GM18951 (cell line): ENCODE results near the gene LIN7A.

Experiments
- POLR2A ChIP-seq: IDR thresholded peaks from 4 replicates; pipeline ENCODE4 v1.6.1; 2011; ENCODE audit warnings: mild to moderate bottlenecking; ENCODE audit not compliant: insufficient read length, insufficient read depth; ENCODE audit errors: extremely low read depth
- in situ Hi-C: fragments of 300-500 bp; cut with MboI; formaldehyde crosslinking; loops from one replicate; pipeline ENCODE4 v1.12.0; 2022; ENCODE audit warnings: low sequenced_read_pairs, mixed read lengths, inconsistent platforms; ENCODE audit not compliant: unreplicated experiment

Gene LIN7A

GRCh38 chr12:80941916-80942315, 4.2 kb upstream of the LIN7A start:
- in situ Hi-C loops, result no loop called here
- no peak for TF ChIP-seq POLR2A

DNA sequence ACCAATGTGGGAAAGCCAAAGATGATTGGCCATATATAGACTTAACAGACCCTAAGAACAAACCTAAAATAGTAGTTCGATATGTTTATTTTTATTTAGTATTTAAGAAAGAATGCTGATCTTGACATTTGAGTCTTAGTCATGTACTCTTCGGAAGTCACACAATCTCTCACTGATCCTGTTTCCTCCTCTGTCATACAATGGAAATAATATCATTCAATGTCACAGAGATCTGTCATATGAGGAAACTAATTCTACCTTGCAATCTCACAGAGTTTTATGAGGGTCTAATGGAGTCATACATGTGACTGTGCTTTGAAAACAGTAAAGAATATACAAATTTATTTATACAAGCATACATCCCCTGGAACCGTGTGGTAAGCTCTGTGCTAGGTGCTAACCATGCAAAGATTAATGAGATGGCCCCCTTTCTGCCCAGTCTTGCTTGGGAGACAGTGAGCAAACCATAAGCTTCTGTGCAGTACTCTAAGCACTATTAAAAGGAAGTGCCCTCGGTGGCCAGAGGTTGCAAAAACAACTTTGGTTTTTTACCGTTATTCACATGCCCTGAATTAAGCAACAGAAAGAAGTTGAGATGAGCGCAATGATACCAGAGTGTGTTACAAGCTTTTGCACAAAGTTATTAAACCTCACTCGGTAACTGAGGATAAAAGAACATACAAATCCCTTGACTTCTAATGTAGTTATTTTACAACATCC, 1.7 kb upstream of the LIN7A start:
- in situ Hi-C loops, result no loop called here
- no peak for TF ChIP-seq POLR2A

GRCh38 chr12:80938397-80938796, 663 bp upstream of the LIN7A start:
- TF ChIP-seq POLR2A, result no peak
- in situ Hi-C loops, result no loop called here

DNA sequence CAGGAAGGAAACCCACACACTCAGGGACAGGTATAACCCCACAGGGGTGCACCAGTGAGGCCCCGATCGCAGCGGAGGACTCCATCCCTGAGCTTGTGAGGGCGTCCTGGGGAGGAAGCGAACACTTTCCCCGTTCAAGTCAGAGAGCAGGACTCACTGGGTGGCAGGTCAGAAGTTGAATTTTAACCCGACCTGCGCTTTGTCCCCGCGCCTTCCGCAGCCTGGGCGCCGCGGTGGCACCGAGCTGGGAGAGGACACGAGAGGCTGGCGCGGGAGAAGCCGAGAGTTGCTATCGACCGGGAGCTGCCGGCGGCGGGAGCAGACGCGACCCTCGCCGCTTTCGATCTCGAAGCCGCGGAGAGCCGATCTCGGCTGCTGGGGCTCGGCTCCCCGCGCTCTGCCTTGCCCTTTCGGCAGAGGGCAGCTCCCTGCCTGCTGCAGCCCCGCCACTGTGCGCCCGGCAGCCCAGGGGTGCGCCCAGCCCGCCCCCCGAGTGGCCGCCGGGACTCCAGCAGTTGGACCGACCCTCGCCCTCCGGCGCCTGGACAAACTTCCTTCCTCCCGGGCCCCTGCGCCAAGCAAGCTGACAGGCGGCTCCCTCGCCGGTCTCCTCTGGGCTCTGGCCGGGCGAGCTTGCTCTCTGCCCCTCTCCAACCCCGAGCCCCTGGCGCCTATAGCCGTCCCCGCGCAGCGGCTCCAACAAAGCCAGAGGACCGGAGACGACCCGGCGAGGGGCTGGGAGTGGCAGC, 918 bp downstream of the LIN7A start:
- peak; percentile 54 for TF ChIP-seq POLR2A
- in situ Hi-C loops, result no loop called here

DNA sequence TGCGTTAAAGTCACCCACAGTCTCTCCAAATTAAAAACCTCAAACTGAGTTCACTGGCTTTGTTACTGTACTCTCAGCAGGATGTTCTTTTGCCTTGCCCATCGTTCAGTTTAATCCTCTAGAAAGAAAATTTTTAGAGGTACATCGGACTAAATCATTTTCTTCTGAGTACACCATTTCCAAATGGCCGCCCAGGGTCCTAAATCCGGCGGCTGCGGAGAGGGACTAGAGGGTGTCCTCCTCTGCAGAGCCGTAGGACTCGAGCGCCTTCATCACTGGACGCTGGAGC, 1.4 kb downstream of the LIN7A start:
- no peak for TF ChIP-seq POLR2A

DNA sequence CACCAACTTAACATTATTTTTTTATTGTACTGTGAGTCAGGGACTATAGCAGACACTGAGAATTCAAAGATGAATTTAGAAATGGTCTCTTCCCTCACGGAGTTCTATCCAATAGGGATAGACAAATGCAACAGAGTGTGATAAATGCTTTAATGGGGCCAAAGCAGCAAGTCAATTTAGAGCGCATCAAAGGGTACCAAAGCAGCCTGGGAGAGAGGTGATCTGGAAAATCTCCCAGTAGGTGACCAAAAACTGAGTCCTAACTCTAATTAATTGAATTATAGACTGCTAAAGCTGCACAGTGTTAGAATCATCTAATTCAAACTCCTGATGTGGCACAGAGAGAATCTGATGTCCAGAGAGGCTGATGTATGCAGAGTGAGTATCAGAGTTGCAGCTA, 2.6 kb downstream of the LIN7A start:
- TF ChIP-seq POLR2A, result no peak
- in situ Hi-C loops, result no loop called here

More for the DNA sequence above, 1.4 kb downstream of the LIN7A start:
- in situ Hi-C loops, result no loop called here

DNA sequence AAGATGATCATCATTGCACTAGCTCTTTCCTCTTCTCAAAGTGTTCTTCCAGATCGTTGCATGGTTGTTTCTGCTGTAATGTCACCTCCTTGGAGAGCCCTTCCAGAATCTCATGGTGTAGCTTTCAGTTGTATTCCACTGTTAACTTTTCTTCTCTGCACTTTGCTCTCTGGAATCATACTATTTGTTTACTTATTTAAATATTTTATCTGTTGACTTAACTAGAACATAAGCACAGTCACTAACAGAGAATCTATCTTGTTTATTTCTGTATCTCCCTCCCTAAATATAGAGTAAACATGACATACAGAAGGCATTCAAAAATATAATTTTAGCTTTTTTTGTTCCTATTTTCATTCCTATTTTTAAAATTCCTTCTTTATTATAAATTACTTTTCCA, 11.8 kb downstream of the LIN7A start:
- in situ Hi-C loops, result no loop called here
- TF ChIP-seq POLR2A, result no peak

DNA sequence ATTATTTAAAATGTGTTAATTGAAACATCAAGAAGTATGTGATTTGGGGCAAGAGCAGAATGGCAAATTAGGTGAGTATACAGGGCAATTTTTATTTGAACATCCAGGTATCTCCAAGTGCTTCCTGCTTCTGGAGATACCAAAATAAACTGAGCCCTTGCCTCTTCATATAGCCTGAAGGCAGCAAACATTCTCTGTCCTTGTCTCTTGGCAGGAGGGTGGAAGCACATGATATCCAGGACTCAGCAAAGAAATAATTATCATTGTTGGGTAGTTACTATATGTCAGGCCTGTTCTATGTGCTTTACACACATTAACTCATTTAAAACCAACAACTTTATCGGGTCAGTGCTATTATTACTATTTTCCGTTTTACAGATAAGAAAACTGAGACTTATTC, 12.5 kb downstream of the LIN7A start:
- in situ Hi-C loops, result no loop called here
- no peak for TF ChIP-seq POLR2A

DNA sequence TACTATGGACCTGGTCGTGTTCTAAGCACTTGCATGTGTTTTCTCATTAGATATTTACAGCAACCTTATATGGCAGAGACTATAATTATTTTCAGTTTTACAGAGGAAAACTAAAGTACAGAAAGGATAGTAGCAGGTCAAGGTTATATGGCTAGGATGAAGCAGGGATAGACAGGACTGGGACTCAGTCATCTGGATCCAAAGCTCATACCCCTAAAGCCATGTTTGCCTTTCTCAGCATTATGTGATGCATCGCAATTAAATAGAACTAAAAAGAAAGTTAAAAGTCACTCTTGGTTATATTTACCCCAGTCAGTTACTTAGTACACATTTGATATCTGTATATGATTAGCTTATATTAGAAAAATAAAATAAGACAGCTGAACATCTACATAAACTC, 13.3 kb downstream of the LIN7A start:
- no peak for TF ChIP-seq POLR2A

GRCh38 chr12:80920006-80920405, 17.7 kb downstream of the LIN7A start:
- no peak for TF ChIP-seq POLR2A
- in situ Hi-C loops, result no loop called here

More for the DNA sequence above, 13.3 kb downstream of the LIN7A start:
- in situ Hi-C loops, result no loop called here

GRCh38 chr12:80917651-80918050, 20.1 kb downstream of the LIN7A start:
- in situ Hi-C loops, result no loop called here
- no peak for TF ChIP-seq POLR2A

GRCh38 chr12:80912901-80913770, 24.6 kb downstream of the LIN7A start:
- no peak for TF ChIP-seq POLR2A
- in situ Hi-C loops, result no loop called here

DNA sequence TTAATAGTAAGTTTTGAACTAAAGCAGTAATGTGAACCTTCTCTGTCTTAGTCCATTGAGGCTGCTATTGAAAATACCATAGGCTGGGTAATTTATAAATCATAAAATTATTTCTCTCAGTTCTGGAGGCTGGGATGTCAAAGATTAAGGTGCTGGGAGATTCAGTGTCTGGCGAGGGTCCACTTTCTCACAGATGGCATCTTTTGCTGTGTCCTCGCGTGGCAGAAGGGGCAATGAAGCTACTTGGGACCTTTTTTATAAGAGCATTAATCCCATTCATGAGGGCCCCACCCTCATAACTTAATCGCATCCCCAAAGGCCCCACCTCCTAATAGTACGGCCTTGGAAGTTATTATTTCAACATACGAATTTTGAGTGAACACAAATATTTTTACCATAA, 28.4 kb downstream of the LIN7A start:
- TF ChIP-seq POLR2A, result no peak
- in situ Hi-C loops, result no loop called here

DNA sequence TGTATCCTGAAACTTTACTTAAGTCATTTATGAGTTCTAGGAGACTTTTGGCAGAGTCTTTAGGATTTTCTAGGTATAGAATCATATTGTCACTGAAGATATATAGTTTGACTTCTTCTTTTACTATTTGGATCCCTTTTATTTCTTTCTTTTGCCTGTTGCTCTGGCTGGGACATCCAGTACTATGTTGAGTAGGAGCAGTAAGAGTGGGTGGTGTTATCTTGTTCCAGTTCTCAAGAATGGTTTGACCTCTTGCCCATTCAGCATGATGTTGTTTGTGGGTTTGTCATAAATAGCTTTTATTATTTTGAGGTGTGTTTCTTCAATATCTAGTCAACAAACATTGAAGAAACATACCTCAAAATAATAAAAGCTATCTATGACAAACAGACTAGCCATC, 35.0 kb downstream of the LIN7A start:
- no peak for TF ChIP-seq POLR2A
- in situ Hi-C loops, result no loop called here

- TF ChIP-seq POLR2A, result no peak
- in situ Hi-C loops, result no loop called here
Measured at GRCh38 chr12:80901661-80902060, 36.1 kb downstream of the LIN7A start.
